ENCODE results near the gene SLC25A26.

GRCh38 chr3:66381626-66382025, 160.8 kb downstream of the SLC25A26 start:
- TF ChIP-seq CTCF (IDR thresholded peaks at IDR 0.05): no peak
- TF ChIP-seq POLR2AphosphoS5 (IDR thresholded peaks at IDR 0.05; ENCODE audit: low read depth, low read length): no peak
- no peak for TF ChIP-seq REST (IDR thresholded peaks at IDR 0.05; ENCODE audit: insufficient read depth in 1 of 2, low read depth in 2 of 2, low read length in 1 of 2)
- TF ChIP-seq SIN3A (IDR thresholded peaks at IDR 0.05; ENCODE audit: borderline replicate concordance, insufficient read depth, low read depth, low read length): no peak
